ENCODE measurements around the gene AMH.

The AMH gene

GRCh38 chr19:2288818-2289713 lies 39.9 kb downstream of the AMH start:
- no peak for DNase-seq

GRCh38 chr19:2289714-2290435 lies 40.8 kb downstream of the AMH start:
- no peak for DNase-seq

DNA sequence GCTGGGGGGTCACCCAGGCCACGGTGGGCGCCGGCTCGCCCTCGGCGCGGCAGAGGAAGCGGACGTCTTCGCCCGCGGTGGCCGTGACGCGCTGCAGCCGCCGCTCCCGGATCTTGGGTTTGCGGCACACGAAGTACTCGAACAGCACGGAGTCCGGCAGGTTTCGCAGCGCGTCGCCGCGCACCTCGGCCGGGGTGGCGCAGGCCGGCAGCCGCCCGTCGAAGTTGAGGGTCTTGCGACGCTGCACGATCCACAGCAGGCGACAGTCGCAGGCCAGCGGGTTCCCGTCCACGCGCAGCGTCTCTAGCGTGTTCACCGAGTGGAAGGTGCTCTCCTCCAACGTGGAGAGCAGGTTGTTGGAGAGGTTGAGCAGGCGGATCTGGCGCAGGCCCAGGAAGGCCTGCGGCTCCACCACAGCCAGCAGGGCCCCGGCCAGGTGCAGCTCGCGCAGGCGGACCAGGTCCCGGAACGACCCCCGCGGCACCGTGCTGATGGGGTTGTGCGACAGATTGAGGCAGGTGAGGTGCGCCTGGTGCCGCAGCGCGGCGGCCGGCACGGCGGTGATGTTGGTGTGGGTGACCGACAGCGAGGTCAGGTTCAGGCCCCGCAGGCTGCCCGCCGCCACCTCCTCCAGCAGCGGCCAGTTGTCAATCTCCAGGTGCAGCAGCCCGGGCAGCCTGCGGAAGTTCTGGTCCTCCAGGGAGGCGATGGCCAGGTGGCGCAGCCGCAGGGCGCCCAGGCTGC lies 41.5 kb downstream of the AMH start:
- DNase-seq: no peak

DNA sequence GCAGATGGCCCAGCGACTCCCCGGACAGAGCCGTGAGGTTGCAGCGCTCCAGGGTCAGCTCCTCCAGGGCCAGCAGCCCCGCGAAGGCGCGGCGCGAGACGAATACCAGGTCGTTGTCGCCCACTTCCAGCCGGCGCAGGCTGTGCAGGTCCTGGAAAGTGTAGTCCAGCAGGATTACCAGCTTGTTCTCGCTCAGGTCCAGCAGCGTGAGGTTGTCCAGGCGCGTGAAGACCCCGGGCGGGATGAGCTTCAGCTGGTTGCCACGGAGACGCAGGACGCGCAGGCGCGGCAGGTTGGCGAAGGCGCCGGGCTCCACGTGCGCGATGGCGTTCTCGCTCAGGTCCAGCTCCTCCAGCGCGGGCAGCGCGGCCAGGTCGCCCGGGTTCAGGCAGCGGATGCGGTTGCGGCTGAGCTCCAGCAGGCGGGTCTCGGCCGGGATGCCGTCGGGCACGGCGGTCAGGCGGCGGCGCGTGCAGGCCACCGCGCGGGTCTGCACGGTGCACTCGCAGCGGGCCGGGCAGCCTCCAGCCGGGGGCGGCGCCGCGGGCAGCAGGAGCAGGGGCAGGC lies 42.1 kb downstream of the AMH start:
- DNase-seq: peak; percentile 80

GRCh38 chr19:2294687-2295335 lies 45.7 kb downstream of the AMH start:
- DNase-seq: no peak

- DNase-seq: no peak
These were observed 47.0 kb downstream of the AMH start for GRCh38 chr19:2296141-2296540.

GRCh38 chr19:2300533-2300932 lies 51.4 kb downstream of the AMH start:
- no peak for DNase-seq
